ENCODE measurements around the gene SPNS2. TPM values are rescaled to one million over a fixed set of nuclear protein-coding genes. Genes with fewer than 3 reads are reported as not detected.

Gene SPNS2
- total RNA-seq, 2 donors from 2014 or later, result 0.16 to 0.64 TPM

- no peaks in the 10 kb centered on the region for H3K36me3 Mint-ChIP-seq
- ATAC-seq (no peak), DNase-seq (ENCODE audit: low spot score in 2 of 2) (no peak)
- no peaks in the 10 kb centered on the region for H3K9me3 Mint-ChIP-seq
- no peak overlapping the region for H3K27ac Mint-ChIP-seq
Measured at GRCh38 chr17:4537451-4538235, 39.0 kb downstream of the SPNS2 start.

GRCh38 chr17:4538236-4539002 is 39.7 kb downstream of the SPNS2 start:
- H3K27ac Mint-ChIP-seq, result no peak overlapping the region
- H3K36me3 Mint-ChIP-seq, result no peaks in the 10 kb centered on the region
- ATAC-seq (no peak), DNase-seq (ENCODE audit: low spot score in 2 of 2) (no peak)
- no peaks in the 10 kb centered on the region for H3K9me3 Mint-ChIP-seq

- Mint-ChIP-seq H3K27ac (no peak overlapping the region), H3K9me3 (no peaks in the 10 kb centered on the region), H3K36me3 (no peaks in the 10 kb centered on the region)
- ATAC-seq (no peak), DNase-seq (ENCODE audit: low spot score in 2 of 2) (no peak)
Measured at GRCh38 chr17:4539025-4539424, 40.3 kb downstream of the SPNS2 start.

GRCh38 chr17:4539576-4540223 is 41.0 kb downstream of the SPNS2 start:
- ATAC-seq (no peak), DNase-seq (ENCODE audit: low spot score in 2 of 2) (no peak)
- Mint-ChIP-seq H3K27ac (peak overlapping the region in 1 of 2 donors; percentile 50), H3K36me3 (no peaks in the 10 kb centered on the region), H3K9me3 (no peaks in the 10 kb centered on the region)

GRCh38 chr17:4540224-4540651 is 41.6 kb downstream of the SPNS2 start:
- H3K36me3 Mint-ChIP-seq, result no peaks in the 10 kb centered on the region
- H3K9me3 Mint-ChIP-seq, result no peaks in the 10 kb centered on the region
- H3K27ac Mint-ChIP-seq, result no peak overlapping the region
- ATAC-seq (no peak), DNase-seq (ENCODE audit: low spot score in 2 of 2) (no peak)

- H3K27ac Mint-ChIP-seq, result peak overlapping the region in 1 of 2 donors; percentile 45
- DNase-seq (ENCODE audit: low spot score in 2 of 2) (no peak), ATAC-seq (no peak)
- no peaks in the 10 kb centered on the region for H3K36me3 Mint-ChIP-seq
- H3K9me3 Mint-ChIP-seq, result no peaks in the 10 kb centered on the region
Measured at GRCh38 chr17:4540687-4541327, 42.1 kb downstream of the SPNS2 start.

GRCh38 chr17:4541328-4542002 is 42.8 kb downstream of the SPNS2 start:
- Mint-ChIP-seq H3K9me3 (no peaks in the 10 kb centered on the region), H3K27ac (peak overlapping the region in 1 of 2 donors; percentile 69), H3K36me3 (no peaks in the 10 kb centered on the region)
- ATAC-seq, result no peak
- DNase-seq (ENCODE audit: low spot score in 2 of 2), result no peak

GRCh38 chr17:4542003-4542725 is 43.5 kb downstream of the SPNS2 start:
- H3K27ac Mint-ChIP-seq, result peak overlapping the region; percentile 69 to 91
- no peaks in the 10 kb centered on the region for H3K36me3 Mint-ChIP-seq
- H3K9me3 Mint-ChIP-seq, result no peaks in the 10 kb centered on the region
- DNase-seq (ENCODE audit: low spot score in 2 of 2), result no peak
- no peak for ATAC-seq

- Mint-ChIP-seq H3K9me3 (no peaks in the 10 kb centered on the region), H3K27ac (peak overlapping the region; percentile 69 to 91), H3K36me3 (no peaks in the 10 kb centered on the region)
- no peak for DNase-seq (ENCODE audit: low spot score in 2 of 2)
- no peak for ATAC-seq
Measured at GRCh38 chr17:4542726-4543191, 44.1 kb downstream of the SPNS2 start.

- DNase-seq (ENCODE audit: low spot score in 2 of 2) (no peak), ATAC-seq (no peak)
- H3K27ac Mint-ChIP-seq, result no peak overlapping the region
- H3K9me3 Mint-ChIP-seq, result no peaks in the 10 kb centered on the region
- no peaks in the 10 kb centered on the region for H3K36me3 Mint-ChIP-seq
Measured at GRCh38 chr17:4543557-4544026, 44.9 kb downstream of the SPNS2 start.

- Mint-ChIP-seq H3K36me3 (no peaks in the 10 kb centered on the region), H3K27ac (peak overlapping the region in 1 of 2 donors; percentile 15), H3K9me3 (no peaks in the 10 kb centered on the region)
- ATAC-seq, result no peak
- DNase-seq (ENCODE audit: low spot score in 2 of 2), result no peak
Measured at GRCh38 chr17:4544135-4544950, 45.7 kb downstream of the SPNS2 start.

- no peaks in the 10 kb centered on the region for H3K36me3 Mint-ChIP-seq
- no peaks in the 10 kb centered on the region for H3K9me3 Mint-ChIP-seq
- DNase-seq (ENCODE audit: low spot score in 2 of 2), result no peak
- ATAC-seq, result no peak
- H3K27ac Mint-ChIP-seq, result no peak overlapping the region
Measured at GRCh38 chr17:4544951-4545216, 46.2 kb downstream of the SPNS2 start.

- Mint-ChIP-seq H3K36me3 (no peaks in the 10 kb centered on the region), H3K27ac (no peak overlapping the region), H3K9me3 (no peaks in the 10 kb centered on the region)
- ATAC-seq (no peak), DNase-seq (ENCODE audit: low spot score in 2 of 2) (no peak)
Measured at GRCh38 chr17:4545217-4545951, 46.7 kb downstream of the SPNS2 start.

GRCh38 chr17:4547118-4547906 is 48.6 kb downstream of the SPNS2 start:
- no peak overlapping the region for H3K27ac Mint-ChIP-seq
- H3K36me3 Mint-ChIP-seq, result peaks cover 0 to 7% of the 10 kb centered on the region in 2 donors
- DNase-seq (ENCODE audit: low spot score in 2 of 2), result no peak

More at GRCh38 chr17:4547118-4547906, 48.6 kb downstream of the SPNS2 start:
- no peak for ATAC-seq
- no peaks in the 10 kb centered on the region for H3K9me3 Mint-ChIP-seq

All from activated naive CD4-positive, alpha-beta T cell treated with anti-CD3 and anti-CD28 coated beads, Interleukin-2, amount 50 U/mL, for 72 hours (primary cell).